Stimulated activated CD4-positive, alpha-beta T cell treated with anti-CD3 and anti-CD28 coated beads, TNF-alpha, amount 100 ng/mL, for 4 hours (primary cell): ENCODE measurements around the gene LPIN3.

Experiments used
- DNase-seq, 3 experiments: peaks; one replicate each; pipeline ENCODE4 v3.0.0-alpha.2; 2020; ENCODE audit warnings: low read depth in 3 of 3

LPIN3 gene

GRCh38 chr20:41366546-41367392 is 26.1 kb downstream of the LPIN3 start, which contains the start of gene EMILIN3:
Gene EMILIN3, minus strand, starts transcription at chr20:41366818. Its CDS starts 184 bp downstream, at chr20:41366634.
- DNase-seq: no peak

- DNase-seq: no peak
Observed at GRCh38 chr20:41367393-41367695, 26.7 kb downstream of the LPIN3 start.

- DNase-seq: no peak
Observed at GRCh38 chr20:41367956-41368355, 27.3 kb downstream of the LPIN3 start.

GRCh38 chr20:41369673-41370072 is 29.1 kb downstream of the LPIN3 start:
- DNase-seq: no peak

GRCh38 chr20:41370176-41370575 is 29.6 kb downstream of the LPIN3 start:
- DNase-seq: no peak

DNA sequence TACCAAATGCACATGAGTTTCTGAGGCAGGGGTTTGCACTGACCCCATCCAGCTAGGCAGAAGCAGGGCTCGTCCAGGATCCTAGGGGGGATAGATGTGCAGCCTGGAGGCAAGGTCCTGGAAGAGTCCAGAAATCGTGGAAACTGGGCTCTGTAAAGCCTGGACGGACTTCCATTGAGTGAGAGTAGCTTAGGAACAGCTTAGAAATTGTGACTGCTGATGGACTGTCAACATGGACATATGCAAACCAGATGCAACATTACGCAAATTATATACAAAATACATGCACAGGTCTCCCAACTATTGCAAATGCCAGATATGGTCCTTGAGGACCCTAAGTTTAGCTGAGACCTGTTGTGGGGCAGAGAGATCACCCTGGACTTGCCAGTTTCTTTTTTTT is 30.8 kb downstream of the LPIN3 start:
- no peak for DNase-seq

DNA sequence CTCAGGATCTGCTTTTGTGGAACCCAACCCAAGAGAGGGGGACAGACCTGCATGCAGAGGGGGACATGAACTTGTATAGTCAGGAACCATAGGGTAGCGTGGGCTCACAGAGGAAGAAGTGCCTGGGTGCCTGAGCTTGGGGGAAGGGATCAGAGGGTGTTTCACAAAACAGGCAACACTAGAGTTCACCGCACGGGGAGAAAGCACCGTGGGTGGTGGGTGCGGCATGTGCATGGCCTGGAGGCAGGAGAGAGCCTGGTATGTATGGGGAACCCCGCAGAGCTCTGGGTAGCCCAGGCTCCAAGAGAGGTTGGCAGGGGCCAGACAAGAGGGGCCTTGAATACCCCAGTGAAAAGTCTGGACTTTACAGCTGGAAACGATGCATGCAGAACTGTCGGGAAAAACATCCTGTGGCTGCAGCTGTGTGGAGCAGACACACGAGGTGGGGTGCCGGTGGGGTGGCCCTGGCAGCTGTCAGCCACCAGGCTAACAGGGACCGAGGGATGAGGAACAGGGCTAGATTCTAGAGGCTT is 32.7 kb downstream of the LPIN3 start:
- DNase-seq: no peak

DNA sequence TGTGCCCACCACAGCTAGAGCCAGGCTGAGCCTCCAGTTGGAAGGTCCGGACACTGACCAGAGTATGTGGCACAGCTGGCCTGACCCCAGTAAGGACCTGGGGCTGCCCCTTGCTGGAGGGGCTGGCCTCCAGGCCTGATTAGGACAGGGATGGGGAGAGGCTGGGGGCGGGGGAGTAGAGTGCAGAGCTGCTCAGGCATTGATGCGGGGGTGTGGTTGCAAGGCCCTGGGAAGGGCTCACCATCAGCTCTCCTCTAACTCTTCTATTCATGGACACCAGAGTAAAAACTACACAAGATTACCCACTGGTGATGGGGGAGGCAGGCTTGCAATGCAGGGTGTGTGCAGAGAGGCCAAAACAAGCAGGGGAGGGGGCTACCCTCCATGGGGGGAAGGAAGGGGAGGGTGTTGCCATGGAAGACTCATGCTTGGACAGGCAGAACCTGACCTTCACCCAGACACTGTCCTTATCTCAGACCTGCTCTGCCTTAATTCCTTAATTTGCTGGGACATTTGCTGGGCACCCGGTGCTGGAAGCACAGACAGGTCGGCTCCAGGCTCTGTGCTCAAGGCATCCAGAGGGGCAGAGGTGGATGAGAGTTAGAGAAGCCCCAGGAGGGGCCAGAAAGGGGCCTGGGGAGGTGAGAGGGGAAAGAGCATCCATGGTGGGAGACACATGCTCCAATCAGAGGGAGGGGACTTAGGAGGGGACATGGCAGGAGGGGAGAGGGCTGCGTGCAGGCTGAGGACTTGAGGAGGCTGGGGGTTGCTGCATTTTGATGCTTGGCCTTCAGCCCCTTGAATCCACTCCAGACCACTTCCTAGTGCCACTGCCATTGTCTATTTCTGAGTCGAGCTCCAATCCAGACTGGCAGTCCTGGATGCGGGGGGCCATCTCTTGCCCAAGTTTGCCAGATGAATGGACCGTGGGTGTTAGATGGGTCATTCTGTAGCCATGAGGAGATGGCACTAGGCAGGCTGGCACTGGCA is 33.6 kb downstream of the LPIN3 start:
- DNase-seq: no peak

- DNase-seq: no peak
Observed at GRCh38 chr20:41375846-41376245, 35.2 kb downstream of the LPIN3 start.

GRCh38 chr20:41376349-41376748 is 35.7 kb downstream of the LPIN3 start:
- DNase-seq: no peak

DNA sequence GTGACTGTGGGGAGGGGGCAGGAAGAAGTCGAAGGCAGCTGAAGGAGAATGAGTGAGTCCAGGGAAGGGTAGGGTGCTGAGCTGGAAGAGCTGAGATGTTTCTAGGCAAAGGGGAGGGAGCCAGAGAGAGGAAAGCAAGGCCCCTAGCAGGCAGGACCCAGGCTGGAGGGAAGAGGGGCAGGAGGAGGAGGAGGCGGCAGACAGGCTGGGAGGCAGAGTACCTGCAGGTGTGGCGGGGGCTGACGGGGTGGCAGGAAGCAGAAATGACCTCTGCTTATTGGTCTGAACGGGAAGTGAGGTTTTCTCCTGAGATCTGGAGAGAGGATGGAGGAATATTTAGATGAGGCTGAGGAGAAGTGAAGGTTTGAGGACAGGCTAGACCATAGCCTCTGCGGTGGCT is 36.7 kb downstream of the LPIN3 start:
- no peak for DNase-seq

DNA sequence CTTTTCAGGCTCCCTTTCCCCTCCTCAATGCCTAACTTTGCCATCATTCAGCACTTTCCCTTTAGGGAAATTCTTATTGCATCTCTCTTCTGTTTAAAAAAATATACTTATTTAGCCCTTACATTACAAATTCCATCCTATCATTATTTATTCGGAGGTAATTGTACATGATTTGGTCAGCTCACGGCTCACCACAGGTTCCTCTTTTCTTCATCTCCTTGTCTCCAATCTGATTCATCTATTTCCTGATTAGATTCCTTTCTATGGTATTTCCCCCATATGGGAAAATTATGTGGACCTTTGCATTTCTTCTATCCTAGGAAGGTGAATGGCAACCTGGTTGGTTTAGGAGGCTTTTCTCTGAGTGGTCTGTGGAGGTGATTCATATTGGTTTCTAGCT is 38.9 kb downstream of the LPIN3 start:
- no peak for DNase-seq

GRCh38 chr20:41380551-41381193 is 40.1 kb downstream of the LPIN3 start:
- DNase-seq: no peak

- no peak for DNase-seq
Observed at GRCh38 chr20:41382791-41383305, 42.2 kb downstream of the LPIN3 start.

GRCh38 chr20:41386502-41387427 is 46.1 kb downstream of the LPIN3 start:
- no peak for DNase-seq

- DNase-seq: no peak
Observed at GRCh38 chr20:41387444-41387851, 46.8 kb downstream of the LPIN3 start.

DNA sequence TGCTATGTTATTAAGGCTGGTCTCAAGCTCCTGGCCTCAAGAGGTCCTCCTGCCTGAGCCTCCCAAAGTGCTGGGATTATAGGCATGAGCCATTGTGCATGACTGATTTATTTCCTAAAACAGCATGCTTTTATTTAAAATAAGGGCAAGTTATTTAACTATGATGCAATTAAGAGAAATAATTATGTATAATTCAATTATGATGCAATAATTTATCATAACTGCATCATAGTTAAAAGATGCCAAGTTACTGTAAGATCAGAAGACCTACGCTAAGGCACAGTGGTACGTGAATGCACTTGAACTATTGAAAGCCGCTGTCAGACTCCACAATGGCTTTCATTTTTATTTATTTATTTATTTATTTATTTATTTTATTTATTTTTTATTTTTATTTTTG is 50.3 kb downstream of the LPIN3 start:
- no peak for DNase-seq

GRCh38 chr20:41391587-41392001 is 51.0 kb downstream of the LPIN3 start:
- DNase-seq: no peak

DNA sequence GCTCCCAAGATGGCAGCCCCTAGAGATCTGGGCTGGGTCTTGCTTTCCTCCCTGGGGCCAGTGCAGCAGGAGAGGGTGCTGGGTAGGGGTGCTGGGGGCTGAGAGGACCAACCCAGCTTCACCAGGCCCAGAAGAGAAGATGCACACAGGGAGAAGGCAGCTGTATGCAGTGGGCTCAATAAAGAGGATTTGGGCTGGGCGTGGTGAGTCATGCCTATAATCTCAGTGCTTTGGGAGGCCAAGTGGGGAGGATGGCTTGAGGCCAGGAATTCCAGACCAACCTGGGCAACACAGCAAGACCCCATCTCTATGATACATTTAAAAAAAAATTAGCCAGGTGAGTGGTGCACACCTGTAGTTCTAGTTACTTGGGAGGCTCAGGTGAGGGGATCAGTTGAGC is 51.7 kb downstream of the LPIN3 start:
- no peak for DNase-seq

DNA sequence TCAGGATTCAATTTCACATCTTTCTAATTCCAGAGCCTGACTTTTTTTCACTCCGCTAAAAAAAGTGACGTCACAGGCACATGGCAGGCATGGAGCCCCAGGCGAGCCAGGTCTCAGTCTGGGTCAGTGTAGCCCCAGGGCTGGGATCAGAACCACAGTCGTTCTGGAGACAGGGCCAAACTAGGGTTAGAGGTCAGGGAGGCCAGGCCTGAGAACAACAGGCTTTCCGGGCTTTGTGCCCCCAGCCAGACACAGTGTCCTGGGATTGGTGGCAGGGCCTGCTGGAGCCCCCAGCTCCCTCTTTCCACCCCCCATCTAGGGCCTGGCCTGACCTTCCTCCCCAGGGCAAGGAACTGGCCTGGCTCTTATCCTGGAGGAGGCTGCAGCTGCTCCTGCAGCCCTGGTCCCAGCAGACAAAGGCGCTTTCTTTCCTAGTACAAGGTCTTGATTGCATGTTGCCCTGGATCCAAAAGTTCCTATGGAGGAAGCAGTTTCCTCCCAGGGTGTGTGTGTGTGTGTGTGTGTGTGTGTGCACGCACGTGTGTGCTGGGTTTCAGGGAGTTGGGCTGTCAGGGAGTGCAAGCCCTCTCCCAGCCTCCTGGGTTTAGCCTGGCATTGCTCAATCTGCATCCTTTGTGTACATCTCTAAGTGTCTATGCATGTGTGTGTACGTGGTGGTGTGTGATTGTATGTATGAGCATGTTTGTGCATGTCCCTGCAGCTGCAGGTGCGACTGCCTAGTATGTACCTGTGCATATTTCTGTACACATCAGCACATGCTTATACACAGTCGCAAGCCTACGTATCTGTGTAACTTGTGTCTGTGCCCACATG is 52.5 kb downstream of the LPIN3 start:
- DNase-seq: no peak
